Ishikawa (cell line): Measurements from ENCODE around the gene SOD1.

Experiments
- CEBPB ChIP-seq: IDR thresholded peaks from 2 replicates; pipeline ENCODE4 v1.6.1; 2012
- CREB1 ChIP-seq: IDR thresholded peaks from 2 replicates; pipeline ENCODE4 v1.6.1; 2012; ENCODE audit warnings: low read depth
- EGR1 ChIP-seq: IDR thresholded peaks from 2 replicates; pipeline ENCODE4 v1.6.1; 2012
- EP300 ChIP-seq: IDR thresholded peaks from 2 replicates; pipeline ENCODE4 v1.6.1; 2012; ENCODE audit warnings: borderline replicate concordance
- FOXM1 ChIP-seq: IDR thresholded peaks from 2 replicates; pipeline ENCODE4 v1.6.1; 2012; ENCODE audit warnings: low read depth, borderline replicate concordance
- MAX ChIP-seq: IDR thresholded peaks from 2 replicates; pipeline ENCODE4 v1.6.1; 2012
- NFIC ChIP-seq: IDR thresholded peaks from 2 replicates; pipeline ENCODE4 v1.6.1; 2012
- RAD21 ChIP-seq: IDR thresholded peaks from 2 replicates; pipeline ENCODE4 v1.6.1; 2012; ENCODE audit warnings: low read depth
- REST ChIP-seq: IDR thresholded peaks from 2 replicates; pipeline ENCODE4 v1.6.1; 2012; ENCODE audit warnings: low read depth, mild to moderate bottlenecking
- TAF1 ChIP-seq: IDR thresholded peaks from 2 replicates; pipeline ENCODE4 v1.6.1; 2012; ENCODE audit warnings: low read depth, mild to moderate bottlenecking
- TCF12 ChIP-seq: IDR thresholded peaks from 2 replicates; pipeline ENCODE4 v1.6.1; 2012; ENCODE audit warnings: low read depth
- TEAD4 ChIP-seq: IDR thresholded peaks from 2 replicates; pipeline ENCODE4 v1.6.1; 2012
- USF1 ChIP-seq: IDR thresholded peaks from 2 replicates; pipeline ENCODE4 v1.6.1; 2012
- YY1 ChIP-seq: IDR thresholded peaks from 2 replicates; pipeline ENCODE4 v1.6.1; 2012; ENCODE audit warnings: low read depth
- ZBTB7A ChIP-seq: IDR thresholded peaks from 2 replicates; pipeline ENCODE4 v1.6.1; 2012; ENCODE audit warnings: low read depth

The SOD1 gene

GRCh38 chr21:31624181-31624580 is 35.3 kb upstream of the SOD1 start:
- TF ChIP-seq CREB1 (no peak), USF1 (no peak), ZBTB7A (no peak), FOXM1 (no peak), RAD21 (no peak), EGR1 (no peak), EP300 (no peak), MAX (no peak), REST (no peak), TEAD4 (no peak)

DNA sequence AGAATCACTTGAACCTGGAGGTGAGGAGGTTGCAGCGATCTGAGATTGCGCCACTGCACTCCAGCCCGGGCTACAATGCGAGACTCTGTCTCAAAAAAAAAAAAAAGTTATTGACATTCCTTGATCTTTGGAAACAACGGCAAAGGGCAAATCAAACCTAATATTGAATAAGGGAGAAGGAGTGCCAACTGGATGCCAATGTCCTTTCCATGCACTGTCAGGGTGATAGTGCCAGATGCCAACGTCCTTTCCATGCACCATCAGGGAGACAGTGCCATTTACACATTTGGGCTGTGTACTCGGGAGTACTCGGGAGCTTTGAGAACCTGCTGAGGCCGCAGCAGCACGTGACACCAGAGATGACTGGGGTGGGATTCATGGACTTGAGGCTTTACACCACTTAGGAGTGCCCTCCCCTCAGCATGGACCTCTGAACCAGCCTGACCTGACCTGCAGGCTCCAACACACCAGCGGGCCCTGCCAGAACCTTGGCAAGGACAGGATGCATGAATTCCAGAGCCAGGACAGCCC is 34.5 kb upstream of the SOD1 start:
- TF ChIP-seq REST (no peak), CREB1 (no peak), MAX (no peak), CEBPB (no peak)

DNA sequence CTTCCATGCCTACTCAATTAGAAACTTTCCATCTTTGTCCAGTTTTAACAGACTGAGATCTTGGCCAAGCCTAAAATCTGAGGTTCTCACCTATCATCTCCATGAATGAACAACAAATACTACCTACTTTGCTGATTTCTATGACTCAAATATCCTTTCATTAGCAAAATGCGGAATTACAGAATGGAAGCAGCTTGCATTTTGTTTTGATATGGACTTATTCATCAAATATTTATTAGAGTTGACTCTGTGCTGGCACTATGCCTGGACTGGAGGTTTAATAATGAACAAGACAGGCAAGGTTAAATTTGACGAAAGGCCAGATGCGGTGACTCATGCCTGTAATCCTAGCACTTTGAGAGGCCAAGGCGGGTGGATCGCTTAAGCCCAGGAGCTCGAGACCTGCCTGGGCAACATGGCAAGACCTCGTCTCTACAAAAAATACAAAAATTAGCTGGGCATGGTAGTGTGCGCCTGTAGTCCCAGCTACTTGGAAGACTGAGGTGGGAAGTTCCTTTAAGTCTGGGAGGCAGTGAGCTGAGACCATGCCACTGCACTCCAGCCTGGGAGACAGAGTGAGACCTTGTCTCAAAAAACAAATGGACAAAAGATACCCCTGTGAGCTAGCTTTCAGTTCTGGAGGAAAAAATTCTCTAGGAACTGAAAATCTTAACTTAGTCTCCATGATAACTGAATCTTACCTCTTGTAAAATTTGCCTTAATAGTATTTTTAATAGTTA is 29.4 kb upstream of the SOD1 start:
- TF ChIP-seq NFIC (peak; percentile 82), TAF1 (no peak)

DNA sequence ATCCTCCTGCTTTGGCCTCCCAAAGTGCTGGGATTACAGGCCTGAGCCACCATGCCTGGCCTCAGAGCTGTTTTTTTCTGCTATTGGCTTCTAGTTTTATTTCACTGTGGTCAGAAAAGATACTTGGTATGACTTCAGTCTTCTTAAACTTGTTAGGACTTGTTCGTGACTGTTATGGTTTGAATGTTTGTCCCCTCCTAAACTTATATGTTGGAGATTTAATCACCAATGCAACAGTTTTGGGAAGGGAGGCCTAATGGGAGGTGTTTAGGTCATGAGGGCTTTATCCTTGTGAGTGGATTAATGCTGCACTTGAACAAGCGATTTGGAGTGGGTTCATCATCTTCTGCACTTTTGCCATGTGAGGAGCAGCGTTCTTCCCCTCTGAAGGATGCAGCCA is 24.5 kb upstream of the SOD1 start:
- TF ChIP-seq TAF1 (no peak), YY1 (no peak), TCF12 (no peak), CREB1 (no peak), ZBTB7A (no peak), EP300 (no peak), FOXM1 (no peak), CEBPB (no peak), EGR1 (no peak), USF1 (no peak), RAD21 (no peak), MAX (no peak), REST (no peak), TEAD4 (no peak), NFIC (no peak)

DNA sequence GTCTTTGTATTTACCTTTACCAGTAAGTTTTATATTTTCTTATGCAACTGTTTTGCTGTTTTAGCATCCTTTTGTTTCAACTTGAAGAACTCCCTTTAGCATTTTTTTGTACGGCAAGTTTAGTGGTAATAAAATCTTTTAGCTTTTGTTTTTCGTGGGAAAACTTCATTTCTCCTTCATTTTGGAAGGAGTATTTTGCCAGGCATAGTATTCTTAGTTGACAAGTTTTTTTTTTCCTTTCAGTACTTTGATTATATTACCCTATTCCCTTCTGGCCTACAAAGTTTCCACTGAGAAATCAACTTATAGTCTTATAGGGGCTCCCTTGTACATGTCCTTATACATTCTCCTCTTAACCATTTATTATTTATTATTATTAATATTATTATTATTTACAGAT is 22.6 kb upstream of the SOD1 start:
- TF ChIP-seq TEAD4 = no peak
- TF ChIP-seq USF1 = no peak
- TF ChIP-seq FOXM1 = no peak
- no peak for TF ChIP-seq CEBPB
- TF ChIP-seq TCF12 = no peak
- no peak for TF ChIP-seq MAX
- TF ChIP-seq TAF1 = no peak
